CD14-positive monocyte (primary cell): ENCODE data around the gene PHF12. TPM values are rescaled to one million over a fixed set of nuclear protein-coding genes. Genes with fewer than 3 reads are reported as not detected.

Experiments
- DNase-seq, 3 donors: peaks; one replicate each; pipeline ENCODE4 v3.0.0-alpha.2; 2011 to 2022
- H2AFZ ChIP-seq: 2 replicates; pipeline ENCODE4 v1.6.0; 2012; ENCODE audit warnings: mild to moderate bottlenecking, low read depth, low read length, inconsistent platforms; ENCODE audit not compliant: insufficient read depth, poor library complexity, severe bottlenecking
- H3K27ac ChIP-seq, 2 donors: 1 replicate in 1 of 2; 2 replicates in 1 of 2; pipeline ENCODE4 v1.5.1; 2012 to 2013; ENCODE audit warnings: low read length in 2 of 2, control low read depth in 1 of 2, inconsistent platforms in 1 of 2, low read depth in 1 of 2, mild to moderate bottlenecking in 1 of 2
- H3K27me3 ChIP-seq, 2 donors: one replicate each; pipeline versions ENCODE4 v1.6.0 to v1.6.1; 2011 to 2013; ENCODE audit warnings: low read length in 2 of 2; ENCODE audit not compliant: control insufficient read depth in 2 of 2, insufficient read depth in 2 of 2
- H3K36me3 ChIP-seq, 2 donors: replicated peaks in 1 of 2; 1 replicate in 1 of 2; 2 replicates in 1 of 2; pipeline versions ENCODE4 v1.5.1 to v1.6.1; 2012 to 2013; ENCODE audit warnings: low read length in 2 of 2, control low read depth in 1 of 2, inconsistent platforms in 1 of 2, mild to moderate bottlenecking in 1 of 2; ENCODE audit not compliant: insufficient read depth in 2 of 2, control insufficient read depth in 1 of 2
- H3K4me1 ChIP-seq, 2 donors: 1 replicate in 1 of 2; 2 replicates in 1 of 2; pipeline versions ENCODE4 v1.5.1 to v1.6.1; 2012 to 2013; ENCODE audit warnings: low read length in 2 of 2, control low read depth in 1 of 2, inconsistent platforms in 1 of 2, mild to moderate bottlenecking in 1 of 2, moderate library complexity in 1 of 2; ENCODE audit not compliant: insufficient read depth in 2 of 2, control insufficient read depth in 1 of 2
- H3K4me2 ChIP-seq: replicated peaks from 2 replicates; pipeline ENCODE3; 2012; ENCODE audit warnings: low read length, moderate library complexity, mild to moderate bottlenecking; ENCODE audit not compliant: poor library complexity, severe bottlenecking; ENCODE audit errors: extremely low read depth
- H3K4me3 ChIP-seq, 3 experiments: fragments of 200-600 bp in 1 of 3; sonication (generic) in 1 of 3; replicated peaks in 1 of 3; 1 replicate in 2 of 3; 2 replicates in 1 of 3; pipeline ENCODE4 v1.5.1; 2011 to 2013; ENCODE audit warnings: low read length in 3 of 3, mild to moderate bottlenecking in 3 of 3, control low read depth in 2 of 3, low read depth in 2 of 3, inconsistent platforms in 1 of 3, moderate library complexity in 1 of 3
- H3K79me2 ChIP-seq: 2 replicates; pipeline ENCODE4 v1.6.0; 2012; ENCODE audit warnings: mild to moderate bottlenecking, control low read depth, inconsistent platforms, low read length, moderate library complexity; ENCODE audit not compliant: insufficient read depth
- H3K9ac ChIP-seq: 2 replicates; pipeline ENCODE4 v1.6.0; 2017; ENCODE audit warnings: low read length, mild to moderate bottlenecking; ENCODE audit not compliant: insufficient read depth, poor library complexity, severe bottlenecking
- H3K9me3 ChIP-seq, 2 donors: replicated peaks in 1 of 2; 1 replicate in 1 of 2; 2 replicates in 1 of 2; pipeline versions ENCODE4 v1.5.1 to v1.6.1; 2012 to 2013; ENCODE audit warnings: low read length in 2 of 2, control low read depth in 1 of 2; ENCODE audit not compliant: control insufficient read depth in 1 of 2, insufficient read depth in 1 of 2
- H4K20me1 ChIP-seq: 2 replicates; pipeline ENCODE4 v1.6.0; 2012; ENCODE audit warnings: mild to moderate bottlenecking, low read length, control low read depth, moderate library complexity; ENCODE audit not compliant: insufficient read depth
- H3K27ac Mint-ChIP-seq, 7 donors: one replicate each; pipeline ENCODE4 v1.8.0; 2020; ENCODE audit warnings: mild to moderate bottlenecking in 7 of 7, mixed read lengths in 7 of 7, moderate library complexity in 6 of 7, inconsistent platforms in 2 of 7
- H3K27me3 Mint-ChIP-seq, 3 donors: one replicate each; pipeline ENCODE4 v1.8.0; 2021 to 2022; ENCODE audit warnings: low read depth in 3 of 3, mild to moderate bottlenecking in 3 of 3, mixed read lengths in 3 of 3, moderate library complexity in 3 of 3, inconsistent platforms in 1 of 3
- H3K36me3 Mint-ChIP-seq, 2 donors: one replicate each; pipeline ENCODE4 v1.8.0; 2020; ENCODE audit warnings: mixed read lengths in 2 of 2, inconsistent platforms in 1 of 2, mild to moderate bottlenecking in 1 of 2
- H3K4me1 Mint-ChIP-seq: one replicate; pipeline ENCODE4 v1.8.0; 2020; ENCODE audit warnings: mild to moderate bottlenecking, mixed read lengths
- H3K4me3 Mint-ChIP-seq, 2 donors: one replicate each; pipeline ENCODE4 v1.8.0; 2020; ENCODE audit warnings: mild to moderate bottlenecking in 2 of 2, mixed read lengths in 2 of 2, moderate library complexity in 1 of 2
- H3K9me3 Mint-ChIP-seq, 7 donors: one replicate each; pipeline ENCODE4 v1.8.0; 2020 to 2022; ENCODE audit warnings: mixed read lengths in 7 of 7, mild to moderate bottlenecking in 6 of 7, moderate library complexity in 6 of 7, inconsistent platforms in 2 of 7
- CTCF ChIP-seq: fragments of 200-600 bp; IDR thresholded peaks from one replicate; pipeline ENCODE4 v1.8.0; 2022; ENCODE audit warnings: antibody characterized with exemption, mild to moderate bottlenecking
- WGBS: methylation state at CpG from one replicate; pipeline ENCODE4 v1.1.5; 2013; ENCODE audit warnings: missing lambda C conversion rate; ENCODE audit not compliant: insufficient coverage; 5-methylcytosine and 5-hydroxymethylcytosine counted together
- intact Hi-C, 2 donors: fragments of 100-400 bp; cut with micrococcal nuclease; formaldehyde crosslinking; loops; one replicate each; pipeline versions ENCODE4 v1.15.0 to v1.15.1; 2023
- polyA plus RNA-seq, 3 donors: library from polyadenylated mRNA; depleted of rRNA in 1 of 3; unstranded in 2 of 3; stranded (reverse) in 1 of 3; fragments of 300-500 nt in 2 of 3; fragments of >200 nt in 1 of 3; fragmentation: Illumina TruSeq in 2 of 3; gene quantifications; 1 replicate in 2 of 3; 2 replicates in 1 of 3; pipeline ENCODE4 v1.2.3, GENCODE V29; 2012 to 2021

The PHF12 gene
- polyA plus RNA-seq, 3 donors = 1.4 to 62.5 (median 2.5) TPM

- intact Hi-C loops = loop anchor here in 1 of 2 donors (2.0 kb wide), 1 partner anchor 22 kb away; no protein-coding TSS in a partner anchor
- no peak for TF ChIP-seq CTCF
- H3K79me2 ChIP-seq = peaks cover 89% of the 10 kb centered on the region
- peak in 1 of 3 donors; percentile 42 for DNase-seq
- H3K27me3 ChIP-seq = no peaks in the 10 kb centered on the region
- no peaks in the 10 kb centered on the region for H3K27me3 Mint-ChIP-seq
- no peaks in the 10 kb centered on the region for H3K9me3 ChIP-seq
- H3K27ac ChIP-seq = peak overlapping the region; percentile 84 to 95
- peaks cover 54% of the 10 kb centered on the region for H3K4me1 Mint-ChIP-seq
- H2AFZ ChIP-seq = no peak overlapping the region
- H3K4me3 Mint-ChIP-seq = no peak overlapping the region
- peak overlapping the region in 1 of 3 experiments; percentile 55 for H3K4me3 ChIP-seq
- WGBS = 71% methylated on average over 1 of the region's 4 CpGs
- peak overlapping the region; percentile 47 for H3K9ac ChIP-seq
- peak overlapping the region; percentile 70 for H3K4me2 ChIP-seq
- H3K36me3 Mint-ChIP-seq = peaks cover 50 to 58% of the 10 kb centered on the region in 2 donors
- peaks cover 16% of the 10 kb centered on the region for H4K20me1 ChIP-seq
- H3K27ac Mint-ChIP-seq = peak overlapping the region; percentile 97 to 99 (median 99)
- H3K36me3 ChIP-seq = peaks cover 25 to 38% of the 10 kb centered on the region in 2 donors
- peaks cover 38 to 50% of the 10 kb centered on the region in 2 donors for H3K4me1 ChIP-seq
- H3K9me3 Mint-ChIP-seq = peaks cover 0 to 4% (median 0%) of the 10 kb centered on the region in 7 donors
Observed at GRCh38 chr17:28926786-28927185, 24.5 kb downstream of the PHF12 start.

- WGBS = 0% methylated on average over 2 of the region's 2 CpGs
- Mint-ChIP-seq H3K4me3 (peak overlapping the region in 1 of 2 donors; percentile 87), H3K27me3 (no peaks in the 10 kb centered on the region), H3K27ac (peak overlapping the region; percentile 97 to 99 (median 99)), H3K4me1 (peaks cover 54% of the 10 kb centered on the region), H3K36me3 (peaks cover 54 to 62% of the 10 kb centered on the region in 2 donors), H3K9me3 (peaks cover 0 to 4% (median 0%) of the 10 kb centered on the region in 7 donors)
- Histone ChIP-seq H3K27me3 (no peaks in the 10 kb centered on the region), H3K36me3 (peaks cover 29 to 38% of the 10 kb centered on the region in 2 donors), H3K79me2 (peaks cover 84% of the 10 kb centered on the region), H3K9me3 (no peaks in the 10 kb centered on the region), H3K4me2 (peak overlapping the region; percentile 70), H3K4me1 (peaks cover 38 to 50% of the 10 kb centered on the region in 2 donors), H4K20me1 (peaks cover 13% of the 10 kb centered on the region), H3K4me3 (peak overlapping the region in 1 of 3 experiments; percentile 55), H2AFZ (no peak overlapping the region), H3K9ac (peak overlapping the region; percentile 47), H3K27ac (peak overlapping the region; percentile 84 to 95)
- intact Hi-C loops = loop anchor here in 1 of 2 donors (2.0 kb wide), 1 partner anchor 22 kb away; no protein-coding TSS in a partner anchor
- DNase-seq = peak in 2 of 3 donors; percentile 47 to 60
- TF ChIP-seq CTCF = no peak
Observed at GRCh38 chr17:28926366-28926765, 25.0 kb downstream of the PHF12 start.
